Stimulated activated effector memory CD8-positive, alpha-beta T cell treated with anti-CD3 and anti-CD28 coated beads, Interleukin-12 subunit alpha, Interleukin-12 subunit beta, amount 100 ng/mL, for 72 hours (primary cell): ENCODE measurements around the gene C2orf76.

Experiments used
- ATAC-seq: fragments of 150-1000 bp; cut with Tn5 transposase; 2 replicates; pipeline ENCODE4 v1.10.0; 2021
- DNase-seq, 2 donors: peaks; one replicate each; pipeline ENCODE4 v3.0.0; 2021 to 2022; ENCODE audit warnings: low spot score in 2 of 2
- H3K27ac Mint-ChIP-seq: one replicate; pipeline ENCODE4 v1.8.0; 2022; ENCODE audit warnings: mild to moderate bottlenecking, mixed read lengths
- H3K36me3 Mint-ChIP-seq: one replicate; pipeline ENCODE4 v1.8.0; 2022; ENCODE audit warnings: mild to moderate bottlenecking, mixed read lengths
- H3K4me1 Mint-ChIP-seq: one replicate; pipeline ENCODE4 v1.8.0; 2022; ENCODE audit warnings: mixed read lengths
- H3K4me3 Mint-ChIP-seq: one replicate; pipeline ENCODE4 v1.8.0; 2022; ENCODE audit warnings: mild to moderate bottlenecking, mixed read lengths
- H3K9me3 Mint-ChIP-seq: one replicate; pipeline ENCODE4 v1.8.0; 2022; ENCODE audit warnings: mixed read lengths

Gene C2orf76

DNA sequence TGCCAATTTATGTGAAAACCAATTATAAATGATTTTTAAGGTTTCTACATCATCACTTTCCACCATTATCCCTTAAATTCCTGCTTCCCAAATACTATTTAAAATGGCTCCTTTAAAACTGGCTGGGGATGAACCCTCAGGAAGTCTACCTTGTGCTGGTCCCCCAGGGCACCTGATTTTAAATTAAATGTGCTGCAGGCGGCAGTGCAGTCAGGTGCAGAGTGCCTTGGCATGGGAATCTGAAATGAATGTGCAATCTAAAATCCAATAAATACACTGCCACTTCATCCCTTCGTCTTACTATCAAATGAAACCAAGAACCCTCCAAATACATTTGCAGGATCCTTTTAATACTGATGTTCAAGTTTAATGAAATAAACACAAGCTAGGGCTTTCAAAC lies 61.8 kb downstream of the C2orf76 start:
- ATAC-seq (no peak), DNase-seq (no peak)
- no peak overlapping the region for H3K4me3 Mint-ChIP-seq

GRCh38 chr2:119301413-119301812 lies 65.2 kb downstream of the C2orf76 start:
- H3K27ac Mint-ChIP-seq, result no peak overlapping the region
- ATAC-seq (no peak), DNase-seq (no peak)
- no peaks in the 10 kb centered on the region for H3K36me3 Mint-ChIP-seq
- no peak overlapping the region for H3K4me3 Mint-ChIP-seq
- peaks cover 5% of the 10 kb centered on the region for H3K4me1 Mint-ChIP-seq
- no peaks in the 10 kb centered on the region for H3K9me3 Mint-ChIP-seq

More for the DNA sequence above, 61.8 kb downstream of the C2orf76 start:
- Mint-ChIP-seq H3K36me3 (no peaks in the 10 kb centered on the region), H3K9me3 (no peaks in the 10 kb centered on the region), H3K27ac (no peak overlapping the region), H3K4me1 (peaks cover 5% of the 10 kb centered on the region)

GRCh38 chr2:119295688-119296375 lies 70.8 kb downstream of the C2orf76 start:
- Mint-ChIP-seq H3K9me3 (no peaks in the 10 kb centered on the region), H3K4me3 (no peak overlapping the region), H3K27ac (no peak overlapping the region), H3K36me3 (no peaks in the 10 kb centered on the region), H3K4me1 (no peaks in the 10 kb centered on the region)
- DNase-seq, result no peak
- no peak for ATAC-seq

- Mint-ChIP-seq H3K4me1 (no peaks in the 10 kb centered on the region), H3K9me3 (no peaks in the 10 kb centered on the region), H3K27ac (no peak overlapping the region), H3K4me3 (no peak overlapping the region), H3K36me3 (no peaks in the 10 kb centered on the region)
- DNase-seq (no peak), ATAC-seq (no peak)
Observed at GRCh38 chr2:119294671-119295070, 72.0 kb downstream of the C2orf76 start.

DNA sequence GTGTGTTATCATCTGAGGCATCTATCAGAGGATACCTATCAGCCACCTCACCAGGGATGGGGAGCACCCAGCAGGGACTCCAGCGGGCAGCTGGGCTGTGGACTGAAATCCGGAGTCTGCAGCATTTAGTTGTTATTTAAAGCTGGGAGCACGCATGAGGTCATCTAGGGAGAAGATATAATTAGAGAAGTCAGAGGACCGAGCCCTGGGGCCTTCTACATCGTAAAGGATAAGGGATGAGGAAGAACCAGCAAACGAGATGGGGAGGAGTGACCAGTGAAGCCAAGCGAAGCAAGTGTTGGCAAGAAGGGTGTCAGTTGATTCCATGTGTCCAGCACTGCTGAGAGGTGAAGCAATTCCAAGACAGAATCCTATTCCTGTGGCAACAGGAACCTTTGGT lies 72.7 kb downstream of the C2orf76 start:
- no peak overlapping the region for H3K4me3 Mint-ChIP-seq
- no peak overlapping the region for H3K27ac Mint-ChIP-seq
- H3K36me3 Mint-ChIP-seq, result no peaks in the 10 kb centered on the region
- H3K9me3 Mint-ChIP-seq, result no peaks in the 10 kb centered on the region
- no peaks in the 10 kb centered on the region for H3K4me1 Mint-ChIP-seq
- no peak for DNase-seq
- ATAC-seq, result no peak

DNA sequence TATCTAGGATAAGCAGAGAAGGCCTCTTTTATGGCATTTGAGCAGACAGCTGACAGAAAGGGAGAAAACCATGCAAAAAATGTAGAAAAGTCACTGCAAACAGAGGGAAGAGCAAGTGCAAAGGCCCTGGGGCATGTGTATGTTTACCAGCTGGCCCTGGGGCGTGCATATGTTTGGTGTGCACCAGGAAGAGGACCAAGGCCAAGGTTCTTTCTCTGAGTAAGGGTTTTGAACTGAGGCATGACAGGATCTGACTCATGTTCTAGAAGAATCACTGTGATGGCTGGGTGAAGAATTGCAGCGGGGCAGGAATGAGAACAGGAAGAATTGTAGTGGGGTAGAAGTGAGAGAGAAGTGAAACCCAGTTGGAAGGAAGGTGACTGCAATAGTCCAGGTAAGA lies 73.4 kb downstream of the C2orf76 start:
- Mint-ChIP-seq H3K36me3 (no peaks in the 10 kb centered on the region), H3K9me3 (no peaks in the 10 kb centered on the region), H3K4me3 (no peak overlapping the region), H3K4me1 (no peaks in the 10 kb centered on the region), H3K27ac (no peak overlapping the region)
- DNase-seq, result no peak
- no peak for ATAC-seq

DNA sequence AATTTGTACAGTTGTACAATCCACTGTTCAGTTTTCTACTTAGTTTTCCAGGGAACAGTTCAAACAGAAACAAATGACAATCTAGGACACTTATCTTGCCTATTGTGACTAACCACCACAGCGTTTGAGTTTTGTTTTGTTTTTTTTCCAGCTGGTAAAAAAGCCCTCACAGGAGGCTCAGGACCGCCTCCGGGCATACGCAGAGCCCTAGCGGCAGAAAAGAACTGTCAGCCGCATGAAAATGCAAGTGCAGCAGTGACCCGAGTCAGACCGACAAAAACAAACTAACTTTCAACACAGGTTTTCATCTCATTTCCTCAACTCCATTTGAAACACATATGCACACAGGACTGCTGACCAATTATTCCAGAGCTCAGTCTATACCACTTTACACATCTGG lies 74.4 kb downstream of the C2orf76 start:
- no peaks in the 10 kb centered on the region for H3K36me3 Mint-ChIP-seq
- H3K4me1 Mint-ChIP-seq, result no peaks in the 10 kb centered on the region
- DNase-seq, result no peak

DNA sequence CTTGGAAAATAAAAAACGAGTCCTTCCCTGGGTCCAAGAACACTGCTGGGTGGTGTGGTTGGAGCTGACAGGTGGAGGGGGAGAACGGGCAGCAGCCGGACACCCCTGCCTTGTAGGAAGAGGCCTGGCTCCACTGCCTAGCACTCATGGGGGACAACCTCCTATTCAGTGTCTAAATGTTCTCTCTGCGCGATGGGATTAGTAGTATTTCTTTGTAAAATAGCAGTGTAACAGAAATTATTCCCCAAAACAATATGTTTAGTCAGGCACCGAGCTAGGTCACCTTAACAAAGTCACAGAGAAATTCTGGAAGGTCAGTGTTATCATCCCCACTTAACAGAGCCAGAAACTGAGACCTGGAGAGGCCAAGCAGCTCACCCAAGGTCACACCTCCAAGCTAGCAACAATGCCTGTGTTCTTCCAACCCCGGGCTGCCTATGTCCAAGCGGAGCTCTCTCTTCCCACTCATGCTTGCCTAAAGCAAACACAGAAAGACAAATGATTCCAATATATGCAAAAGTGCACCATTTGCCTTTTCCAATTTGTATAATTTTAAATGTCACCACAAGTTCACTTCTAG lies 75.0 kb downstream of the C2orf76 start:
- Mint-ChIP-seq H3K4me3 (no peak overlapping the region), H3K9me3 (no peaks in the 10 kb centered on the region), H3K4me1 (no peaks in the 10 kb centered on the region), H3K36me3 (no peaks in the 10 kb centered on the region), H3K27ac (no peak overlapping the region)
- DNase-seq (no peak), ATAC-seq (no peak)

More for the DNA sequence above, 74.4 kb downstream of the C2orf76 start:
- Mint-ChIP-seq H3K27ac (no peak overlapping the region), H3K9me3 (no peaks in the 10 kb centered on the region), H3K4me3 (no peak overlapping the region)
- no peak for ATAC-seq

- H3K9me3 Mint-ChIP-seq, result no peaks in the 10 kb centered on the region
- no peak overlapping the region for H3K4me3 Mint-ChIP-seq
- DNase-seq (no peak), ATAC-seq (no peak)
- no peak overlapping the region for H3K27ac Mint-ChIP-seq
- H3K4me1 Mint-ChIP-seq, result no peaks in the 10 kb centered on the region
- peaks cover 4% of the 10 kb centered on the region for H3K36me3 Mint-ChIP-seq
Observed at GRCh38 chr2:119290859-119291587, 75.6 kb downstream of the C2orf76 start.

DNA sequence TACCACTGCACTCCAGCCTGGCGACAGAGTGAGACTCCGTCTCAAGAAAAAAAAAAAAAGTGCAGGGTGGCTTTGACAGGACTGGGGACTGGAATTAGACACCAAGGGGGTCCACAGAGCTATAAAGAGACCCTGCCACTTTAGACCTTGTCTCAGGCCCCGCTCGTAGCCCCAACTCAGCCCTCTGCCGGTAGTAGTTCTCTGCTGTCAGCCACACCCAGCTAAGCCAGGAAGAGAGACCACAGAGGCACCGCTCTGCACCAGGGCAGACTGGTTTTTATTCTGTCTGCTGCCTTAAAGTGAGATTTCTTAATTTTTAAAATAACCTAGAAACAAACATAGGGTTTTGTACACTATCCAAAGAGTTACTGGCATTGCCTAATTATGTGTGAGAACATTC lies 77.0 kb downstream of the C2orf76 start:
- Mint-ChIP-seq H3K4me1 (no peaks in the 10 kb centered on the region), H3K9me3 (no peaks in the 10 kb centered on the region), H3K27ac (no peak overlapping the region), H3K4me3 (no peak overlapping the region), H3K36me3 (peaks cover 6% of the 10 kb centered on the region)
- DNase-seq, result no peak
- no peak for ATAC-seq

DNA sequence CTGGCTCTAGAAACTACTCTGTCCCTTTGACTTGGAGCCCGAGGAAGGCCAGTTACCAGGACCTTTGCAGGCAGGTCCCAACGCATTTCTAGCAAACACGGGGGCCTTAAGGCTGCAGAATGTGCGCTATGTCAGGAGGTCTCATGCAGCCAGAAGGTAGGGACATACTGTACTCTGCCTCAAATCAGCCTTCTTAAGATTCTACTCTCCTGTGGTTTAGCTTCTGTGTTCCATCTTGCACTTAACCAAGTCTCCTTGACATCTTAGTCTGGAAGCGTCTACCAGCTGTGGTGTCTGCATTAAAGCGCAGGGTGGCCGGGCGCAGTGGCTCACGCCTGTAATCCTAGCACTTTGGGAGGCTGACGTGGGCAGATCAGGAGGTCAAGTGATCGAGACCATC lies 77.5 kb downstream of the C2orf76 start:
- H3K27ac Mint-ChIP-seq, result no peak overlapping the region
- no peak overlapping the region for H3K4me3 Mint-ChIP-seq
- ATAC-seq, result no peak
- DNase-seq, result no peak
- H3K36me3 Mint-ChIP-seq, result peaks cover 6% of the 10 kb centered on the region
- H3K9me3 Mint-ChIP-seq, result no peaks in the 10 kb centered on the region
- peaks cover 2% of the 10 kb centered on the region for H3K4me1 Mint-ChIP-seq

- ATAC-seq (no peak), DNase-seq (no peak)
- Mint-ChIP-seq H3K4me1 (peaks cover 6% of the 10 kb centered on the region), H3K27ac (no peak overlapping the region), H3K9me3 (no peaks in the 10 kb centered on the region), H3K36me3 (peaks cover 6% of the 10 kb centered on the region), H3K4me3 (no peak overlapping the region)
Observed at GRCh38 chr2:119288576-119288975, 78.1 kb downstream of the C2orf76 start.

- Mint-ChIP-seq H3K36me3 (peaks cover 6% of the 10 kb centered on the region), H3K4me1 (peaks cover 6% of the 10 kb centered on the region), H3K9me3 (no peaks in the 10 kb centered on the region), H3K27ac (no peak overlapping the region), H3K4me3 (no peak overlapping the region)
- DNase-seq, result no peak
- no peak for ATAC-seq
Observed at GRCh38 chr2:119286661-119287060, 80.0 kb downstream of the C2orf76 start.

- ATAC-seq, result no peak
- no peak overlapping the region for H3K4me3 Mint-ChIP-seq
- peaks cover 6% of the 10 kb centered on the region for H3K36me3 Mint-ChIP-seq
- H3K4me1 Mint-ChIP-seq, result peaks cover 6% of the 10 kb centered on the region
- no peak for DNase-seq
- no peaks in the 10 kb centered on the region for H3K9me3 Mint-ChIP-seq
- H3K27ac Mint-ChIP-seq, result no peak overlapping the region
Observed at GRCh38 chr2:119283873-119284331, 82.7 kb downstream of the C2orf76 start.

GRCh38 chr2:119282996-119283511 lies 83.6 kb downstream of the C2orf76 start:
- no peak for DNase-seq
- Mint-ChIP-seq H3K4me1 (peaks cover 6% of the 10 kb centered on the region), H3K27ac (no peak overlapping the region), H3K36me3 (peaks cover 6% of the 10 kb centered on the region), H3K4me3 (no peak overlapping the region), H3K9me3 (no peaks in the 10 kb centered on the region)
- no peak for ATAC-seq
